Sigmoid colon (tissue), 4 donors: ENCODE measurements around the gene MRPS33.

ENCODE experiments used
- CTCF ChIP-seq, 4 experiments: fragments of 450-650 bp in 3 of 4; fragments of 200-600 bp in 1 of 4; IDR thresholded peaks; one replicate each; pipeline ENCODE4 v1.5.1; 2016 to 2019; ENCODE audit warnings: antibody characterized with exemption in 4 of 4, mild to moderate bottlenecking in 3 of 4, moderate library complexity in 2 of 4
- POLR2AphosphoS5 ChIP-seq, 4 donors: sonication (generic); formaldehyde crosslinking; IDR thresholded peaks; one replicate each; pipeline ENCODE4 v1.6.1; 2017; ENCODE audit warnings: antibody characterized with exemption in 4 of 4

- TF ChIP-seq POLR2AphosphoS5 (IDR thresholded peaks at IDR 0.05) (no peak), CTCF (IDR thresholded peaks at IDR 0.05) (no peak)
These were observed 22.3 kb downstream of the MRPS33 start for GRCh38 chr7:140992422-140992821.
